Body of pancreas (tissue), 4 donors: ENCODE measurements around the gene PTPRD. TPM values are rescaled to one million over a fixed set of nuclear protein-coding genes. Genes with fewer than 3 reads are reported as not detected.

Experiments
- ATAC-seq: fragments of 150-250 bp; one replicate; pipeline ENCODE4 v1.9.1; 2016
- DNase-seq, 4 donors: peaks; one replicate each; pipeline ENCODE4 v3.0.0-alpha.2; 2019
- H3K27ac ChIP-seq, 4 donors: fragments of 200-600 bp; sonication (generic); 1 replicate in 3 of 4; 2 replicates in 1 of 4; pipeline versions ENCODE4 v1.5.1 to v1.6.1; 2016 to 2019; ENCODE audit warnings: mild to moderate bottlenecking in 1 of 4, mixed read lengths in 1 of 4, moderate library complexity in 1 of 4
- H3K27me3 ChIP-seq, 2 donors: fragments of 200-600 bp; sonication (generic); one replicate each; pipeline ENCODE4 v1.6.0; 2016; ENCODE audit warnings: mild to moderate bottlenecking in 1 of 2
- H3K36me3 ChIP-seq, 2 donors: fragments of 200-600 bp; sonication (generic); replicated peaks in 1 of 2; 2 replicates each; pipeline ENCODE4 v1.5.1; 2016; ENCODE audit warnings: low read depth in 2 of 2; ENCODE audit not compliant: insufficient read depth in 1 of 2
- H3K4me1 ChIP-seq: fragments of 200-600 bp; sonication (generic); one replicate; pipeline ENCODE4 v1.6.0; 2016
- H3K4me3 ChIP-seq, 2 donors: fragments of 200-600 bp; sonication (generic); 1 replicate in 1 of 2; 2 replicates in 1 of 2; pipeline ENCODE4 v1.5.1; 2016 to 2019
- H3K9me3 ChIP-seq, 3 donors: fragments of 200-600 bp; sonication (generic); 1 replicate in 2 of 3; 2 replicates in 1 of 3; pipeline ENCODE4 v1.5.1; 2016
- CTCF ChIP-seq, 7 experiments: fragments of 450-650 bp in 4 of 7; fragments of 200-600 bp in 3 of 7; sonication (generic) in 3 of 7; IDR thresholded peaks; one replicate each; pipeline ENCODE4 v1.5.1; 2016 to 2019; ENCODE audit warnings: antibody characterized with exemption in 7 of 7
- POLR2A ChIP-seq, 3 donors: fragments of 450-650 bp; IDR thresholded peaks; one replicate each; pipeline ENCODE4 v1.6.1; 2016; ENCODE audit warnings: antibody characterized with exemption in 3 of 3, mild to moderate bottlenecking in 2 of 3
- WGBS, 2 donors: methylation state at CpG; one replicate each; pipeline ENCODE4 v1.1.5; 2017; 5-methylcytosine and 5-hydroxymethylcytosine counted together
- intact Hi-C: fragments of 100-400 bp; cut with DNase I; formaldehyde crosslinking; loops from one replicate; pipeline ENCODE4 v1.15.1; 2023
- total RNA-seq, 2 donors: library from RNA; depleted of rRNA; stranded (reverse); fragments of >200 nt; gene quantifications; one replicate each; pipeline ENCODE4 v1.1.0, GENCODE V29; 2016

Gene PTPRD
- total RNA-seq, 2 donors from 2014 or later = 4.3 to 4.9 TPM

GRCh38 chr9:10036095-10036494, 576.7 kb downstream of the PTPRD start:
- H3K27ac ChIP-seq = no peak overlapping the region
- TF ChIP-seq POLR2A (IDR thresholded peaks at IDR 0.05) (no peak), CTCF (IDR thresholded peaks at IDR 0.05) (no peak)
- no peak for DNase-seq
- WGBS, 2 donors = 58 to 69% methylated on average over 2 of the region's 2 CpGs
- no peaks in the 10 kb centered on the region for H3K27me3 ChIP-seq
- no peaks in the 10 kb centered on the region for H3K4me1 ChIP-seq
- H3K4me3 ChIP-seq = no peak overlapping the region
- no peaks in the 10 kb centered on the region for H3K36me3 ChIP-seq
- no peak for ATAC-seq
- intact Hi-C loops = no loop called here
- no peaks in the 10 kb centered on the region for H3K9me3 ChIP-seq

- H3K9me3 ChIP-seq = no peaks in the 10 kb centered on the region
Observed at GRCh38 chr9:10032166-10032565, 580.6 kb downstream of the PTPRD start.

GRCh38 chr9:10026443-10026984, 586.3 kb downstream of the PTPRD start:
- no peak for DNase-seq
- H3K4me1 ChIP-seq = no peaks in the 10 kb centered on the region
- H3K27me3 ChIP-seq = no peaks in the 10 kb centered on the region
- intact Hi-C loops = no loop called here
- H3K27ac ChIP-seq = no peak overlapping the region
- H3K36me3 ChIP-seq = no peaks in the 10 kb centered on the region
- 26 to 35% methylated on average over 5 of the region's 5 CpGs for WGBS, 2 donors
- TF ChIP-seq POLR2A (IDR thresholded peaks at IDR 0.05) (no peak), CTCF (IDR thresholded peaks at IDR 0.05) (no peak)
- H3K9me3 ChIP-seq = no peaks in the 10 kb centered on the region
- no peak overlapping the region for H3K4me3 ChIP-seq
- no peak for ATAC-seq

More at GRCh38 chr9:10032166-10032565, 580.6 kb downstream of the PTPRD start:
- no peak for TF ChIP-seq POLR2A (IDR thresholded peaks at IDR 0.05)
- no peak for TF ChIP-seq CTCF (IDR thresholded peaks at IDR 0.05)
- intact Hi-C loops = no loop called here
- Histone ChIP-seq H3K4me1 (no peaks in the 10 kb centered on the region), H3K4me3 (no peak overlapping the region), H3K36me3 (no peaks in the 10 kb centered on the region), H3K27me3 (no peaks in the 10 kb centered on the region), H3K27ac (no peak overlapping the region)
- no peak for DNase-seq
- no peak for ATAC-seq

- H3K36me3 ChIP-seq = no peaks in the 10 kb centered on the region
- H3K4me1 ChIP-seq = no peaks in the 10 kb centered on the region
- H3K4me3 ChIP-seq = no peak overlapping the region
- no peak for ATAC-seq
- no peaks in the 10 kb centered on the region for H3K9me3 ChIP-seq
- intact Hi-C loops = no loop called here
- 57 to 61% methylated on average over 1 of the region's 1 CpG for WGBS, 2 donors
- DNase-seq = no peak
- H3K27ac ChIP-seq = no peak overlapping the region
- no peak for TF ChIP-seq POLR2A (IDR thresholded peaks at IDR 0.05)
- TF ChIP-seq CTCF (IDR thresholded peaks at IDR 0.05) = no peak
- H3K27me3 ChIP-seq = no peaks in the 10 kb centered on the region
Observed at GRCh38 chr9:10015755-10016154, 597.0 kb downstream of the PTPRD start.

DNA sequence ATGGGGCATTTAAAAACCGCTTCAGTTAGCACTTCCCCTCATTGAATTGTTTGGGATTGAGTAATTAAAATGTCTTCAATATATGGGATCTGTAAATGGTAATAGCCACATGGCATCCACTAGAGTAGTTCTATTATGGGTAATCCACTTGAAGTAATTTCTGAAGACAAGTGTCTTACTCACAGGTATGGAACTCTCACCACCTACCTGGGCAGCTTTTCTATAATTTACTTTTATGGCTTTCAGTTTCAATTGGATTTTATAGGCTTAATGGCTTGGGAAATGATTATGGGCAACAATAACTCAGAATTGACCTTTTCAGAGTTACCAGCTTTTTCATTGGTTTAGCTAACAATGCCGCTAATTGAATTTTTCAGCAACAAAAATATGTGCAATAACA, 597.9 kb downstream of the PTPRD start:
- Histone ChIP-seq H3K4me3 (no peak overlapping the region), H3K27me3 (no peaks in the 10 kb centered on the region), H3K9me3 (no peaks in the 10 kb centered on the region), H3K27ac (no peak overlapping the region), H3K4me1 (no peaks in the 10 kb centered on the region), H3K36me3 (no peaks in the 10 kb centered on the region)
- intact Hi-C loops = no loop called here
- WGBS, 2 donors = 63 to 83% methylated on average over 2 of the region's 2 CpGs
- DNase-seq (no peak), ATAC-seq (no peak)
- no peak for TF ChIP-seq POLR2A (IDR thresholded peaks at IDR 0.05)
- TF ChIP-seq CTCF (IDR thresholded peaks at IDR 0.05) = no peak
